HG03565 (cell line): Measurements from ENCODE around the gene TP53BP2.
"Not testable (repeated sequence)": the region's sequence is repeated elsewhere in the genome, so short reads cannot be mapped to it uniquely, and the experiment has no call there.

ENCODE experiments used
- ATAC-seq: cut with Tn5 transposase; IDR thresholded peaks from one replicate; pipeline ENCODE4 v1.9.1; 2021; ENCODE audit warnings: mild to moderate bottlenecking, moderate library complexity; ENCODE audit not compliant: unreplicated experiment

The TP53BP2 gene

DNA sequence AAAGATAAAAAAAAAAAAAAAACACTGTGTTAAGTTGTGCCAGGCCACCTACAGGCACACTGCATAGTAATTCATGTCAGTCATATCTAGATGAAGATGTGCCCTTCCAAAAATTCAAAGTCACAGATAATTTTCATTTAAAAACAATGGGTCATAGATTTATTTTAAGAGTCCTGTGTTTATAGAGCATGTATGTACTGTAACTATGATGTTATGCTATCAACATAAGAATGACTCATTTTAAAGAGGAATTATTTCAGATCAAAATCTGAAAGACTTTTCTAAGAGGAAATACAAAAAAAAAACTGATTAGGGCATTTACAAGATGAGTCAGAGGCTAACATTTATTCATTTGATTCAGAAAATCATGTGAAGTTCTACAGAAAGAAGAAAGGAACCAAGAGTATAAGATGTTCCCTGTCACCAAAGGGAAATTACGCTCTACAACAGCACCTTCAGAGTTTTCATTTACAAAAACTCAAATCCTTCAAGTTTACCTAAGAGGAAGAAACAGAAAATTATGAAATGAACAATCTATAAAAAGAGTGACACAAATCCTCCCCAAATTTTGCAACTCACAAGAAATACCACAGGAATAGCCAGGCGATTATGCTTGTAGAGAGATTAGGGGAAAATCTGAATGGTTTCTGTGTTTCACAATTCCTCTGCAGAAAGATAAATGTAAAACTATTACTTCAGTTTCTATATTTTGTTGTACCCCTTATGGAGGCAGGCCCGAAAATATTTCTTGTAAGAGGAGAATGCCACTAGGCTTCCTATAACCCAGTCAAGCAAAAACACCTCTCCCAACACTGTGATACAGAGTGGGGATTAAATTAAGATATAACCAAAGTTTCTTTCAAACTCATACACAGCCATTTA is 13.8 kb downstream of the TP53BP2 start:
- no peak for ATAC-seq

GRCh38 chr1:223829678-223830077 is 16.1 kb downstream of the TP53BP2 start:
- ATAC-seq: no peak

DNA sequence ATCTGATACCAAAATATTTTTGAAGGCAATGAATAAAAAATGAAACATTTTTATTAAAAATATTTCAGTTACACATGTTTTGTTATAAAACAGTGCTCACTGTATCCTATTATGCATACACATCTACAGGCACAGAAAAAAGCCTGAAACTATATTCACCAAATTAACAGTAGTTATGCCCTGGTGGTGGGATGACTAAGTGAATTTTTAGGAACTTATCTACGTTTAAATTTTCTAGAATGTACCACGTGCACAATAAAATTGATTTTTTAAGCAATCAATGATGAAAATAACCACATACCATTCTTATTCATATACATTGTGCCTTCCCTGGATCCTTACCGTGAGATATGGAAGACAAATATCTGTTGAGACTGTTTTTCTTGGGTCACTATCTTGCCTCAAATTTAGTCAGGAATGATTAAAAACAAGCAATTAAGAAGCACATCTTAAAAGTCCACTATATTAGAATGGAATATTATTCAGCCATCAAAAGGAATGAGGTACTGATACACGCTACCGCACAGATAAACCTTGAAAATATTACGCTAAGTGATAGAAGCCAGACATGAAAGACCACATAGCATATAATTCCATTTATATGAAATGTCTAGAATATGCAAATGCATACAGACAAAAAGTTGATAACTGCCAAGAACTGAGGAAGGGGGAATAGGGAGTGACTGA is 17.4 kb downstream of the TP53BP2 start:
- no peak for ATAC-seq

DNA sequence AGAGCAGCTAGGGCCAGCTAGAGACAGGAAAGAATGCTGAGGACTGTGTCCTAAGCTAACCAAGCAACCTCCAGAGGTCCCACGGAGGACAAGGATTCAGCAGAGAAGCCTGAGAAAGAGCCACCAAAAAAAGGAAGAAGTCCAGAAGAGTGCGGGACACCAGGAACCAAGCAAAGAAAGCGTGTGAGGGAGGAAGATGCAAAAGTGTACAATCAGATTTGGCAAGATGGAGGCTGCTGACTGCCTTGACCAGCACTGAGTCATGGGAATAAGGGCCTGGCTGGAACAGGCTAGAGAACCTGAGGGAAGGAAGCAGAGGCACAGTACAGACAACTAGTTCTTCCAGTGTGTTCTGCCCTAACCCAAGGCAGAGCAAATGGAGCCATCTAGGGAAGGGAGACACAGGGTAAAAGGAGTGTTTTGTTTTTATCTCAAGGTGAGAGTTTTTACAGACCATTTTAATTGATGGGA is 18.5 kb downstream of the TP53BP2 start:
- no peak for ATAC-seq

GRCh38 chr1:223825767-223826748 is 19.7 kb downstream of the TP53BP2 start:
- no peak for ATAC-seq

DNA sequence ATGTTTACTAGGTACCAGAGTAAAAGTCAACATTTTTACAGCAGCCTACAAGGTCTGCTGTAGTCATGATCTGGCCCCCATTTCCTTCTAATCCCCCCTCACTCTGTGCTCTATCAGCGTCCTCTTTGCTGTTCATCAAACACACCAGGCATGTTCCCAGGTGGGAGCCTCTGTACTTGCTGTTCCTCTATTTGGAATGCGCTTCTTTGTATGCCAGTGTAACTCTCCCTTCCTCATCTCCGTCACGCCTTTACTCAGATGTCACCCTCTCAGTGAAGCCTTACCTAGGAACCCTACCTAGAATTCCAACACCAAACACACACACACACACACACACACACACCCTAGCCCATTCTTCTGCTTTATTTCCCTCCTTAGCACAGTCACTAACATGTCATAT is 21.0 kb downstream of the TP53BP2 start:
- ATAC-seq: no peak

- ATAC-seq: no peak
These were observed 21.5 kb downstream of the TP53BP2 start for GRCh38 chr1:223824287-223824686.

GRCh38 chr1:223820971-223821370 is 24.8 kb downstream of the TP53BP2 start:
- no peak for ATAC-seq

DNA sequence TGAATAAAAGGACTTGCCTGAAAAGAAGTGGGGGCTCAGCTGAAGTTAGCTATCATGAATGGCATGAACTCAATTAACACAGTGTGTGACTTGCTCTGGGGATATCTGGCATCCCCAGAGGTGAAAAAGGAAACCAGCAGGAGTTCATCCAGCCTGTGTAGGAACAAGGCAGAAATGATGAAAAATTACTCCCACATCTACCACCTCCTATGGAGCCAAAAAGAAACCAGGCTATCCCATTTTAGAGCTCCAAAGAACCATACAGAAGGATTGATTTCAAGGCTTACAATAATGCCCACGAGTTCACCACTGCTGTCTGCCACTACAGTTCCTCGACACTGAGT is 25.3 kb downstream of the TP53BP2 start:
- ATAC-seq: no peak

- no peak for ATAC-seq
These were observed 25.8 kb downstream of the TP53BP2 start for GRCh38 chr1:223819730-223820514.

DNA sequence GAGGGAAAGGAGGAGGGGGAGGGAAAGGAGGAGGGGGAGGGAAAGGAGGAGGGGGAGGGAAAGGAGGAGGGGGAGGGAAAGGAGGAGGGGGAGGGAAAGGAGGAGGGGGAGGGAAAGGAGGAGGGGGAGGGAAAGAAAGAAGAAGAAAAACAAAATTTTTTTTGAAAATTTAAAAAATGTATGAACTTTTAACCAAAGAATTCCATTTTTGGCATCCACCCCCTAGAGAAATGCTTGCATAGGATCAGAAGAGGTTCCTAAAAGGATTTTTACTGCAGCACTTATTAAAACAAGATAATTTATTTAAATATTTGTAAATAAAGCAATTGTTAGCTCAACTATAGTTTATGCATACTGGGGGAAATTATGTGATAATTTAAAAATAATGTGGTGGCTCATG is 28.5 kb downstream of the TP53BP2 start:
- not testable (repeated sequence) for ATAC-seq

DNA sequence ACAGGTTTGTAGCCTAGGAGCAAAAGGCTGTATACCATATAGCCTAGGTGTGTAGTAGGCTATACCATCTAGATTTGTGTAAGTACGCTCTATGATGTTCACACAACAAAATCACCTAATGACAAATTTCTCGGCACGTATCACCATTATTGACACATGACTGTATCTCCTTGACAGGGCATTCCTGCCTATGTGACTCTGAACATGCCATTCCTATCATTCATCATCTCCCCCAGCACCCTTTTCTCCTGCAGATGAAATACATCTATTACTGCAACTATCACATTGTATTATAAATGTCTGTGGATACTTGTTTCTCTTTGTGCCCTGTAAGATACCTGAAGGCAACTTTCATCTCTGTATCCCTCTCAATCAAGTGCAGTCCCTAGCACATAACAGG is 29.9 kb downstream of the TP53BP2 start:
- no peak for ATAC-seq

GRCh38 chr1:223815020-223815853 is 30.5 kb downstream of the TP53BP2 start:
- ATAC-seq: no peak

GRCh38 chr1:223813645-223814044 is 32.1 kb downstream of the TP53BP2 start:
- ATAC-seq: no peak

- no peak for ATAC-seq
These were observed 34.1 kb downstream of the TP53BP2 start for GRCh38 chr1:223811634-223812101.

DNA sequence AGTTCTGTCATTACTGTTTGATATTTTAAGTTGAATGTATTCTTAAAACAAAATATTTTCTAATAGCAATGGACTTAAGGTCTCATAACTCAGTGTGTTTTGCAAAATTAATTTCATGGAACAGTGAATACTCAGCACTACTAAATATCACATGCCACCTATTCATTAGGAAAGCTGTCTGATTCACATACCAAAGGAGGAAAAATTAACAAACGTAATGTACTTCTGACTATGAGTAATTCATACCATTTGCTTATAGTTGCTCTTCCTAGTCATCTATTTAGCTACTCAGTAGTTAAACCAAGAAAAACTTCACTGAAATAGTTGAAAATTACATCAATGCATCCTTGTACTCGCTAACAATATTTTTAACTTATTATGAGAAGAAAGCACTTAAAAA is 35.2 kb downstream of the TP53BP2 start:
- ATAC-seq: no peak

DNA sequence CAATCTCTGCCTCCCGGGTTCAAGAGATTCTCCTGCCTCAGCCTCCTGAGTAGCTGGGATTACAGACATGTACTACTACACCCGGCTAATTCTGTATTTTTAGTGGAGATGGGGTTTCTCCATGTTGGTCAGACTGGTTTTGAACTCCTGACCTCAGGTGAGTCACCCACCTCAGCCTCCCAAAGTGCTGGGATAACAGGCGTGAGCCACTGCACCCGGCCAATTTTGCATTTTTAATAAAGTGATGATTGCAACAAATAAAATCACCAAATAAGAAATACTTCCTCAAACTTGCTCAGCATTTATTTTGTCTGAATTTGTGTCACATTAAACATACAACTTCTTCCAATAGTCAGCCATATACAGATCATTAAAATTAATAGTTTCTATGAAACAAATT is 35.8 kb downstream of the TP53BP2 start:
- ATAC-seq: not testable (repeated sequence)

GRCh38 chr1:223803211-223803610 is 42.5 kb downstream of the TP53BP2 start:
- no peak for ATAC-seq

GRCh38 chr1:223802602-223803001 is 43.1 kb downstream of the TP53BP2 start:
- ATAC-seq: no peak
